GM21576 (cell line): ENCODE data around the gene SYPL2.
A peak's percentile ranks its signal among the peaks of the same experiment; 100 is the strongest.

ENCODE experiments used
- ATAC-seq: cut with Tn5 transposase; IDR thresholded peaks from one replicate; pipeline ENCODE4 v1.9.1; 2021; ENCODE audit warnings: mild to moderate bottlenecking, moderate library complexity; ENCODE audit not compliant: unreplicated experiment

The SYPL2 gene

GRCh38 chr1:109513110-109513710 is 46.9 kb downstream of the SYPL2 start:
- no peak for ATAC-seq

- ATAC-seq: no peak
These were observed 48.5 kb downstream of the SYPL2 start for GRCh38 chr1:109514846-109515245.

GRCh38 chr1:109516872-109517271 is 50.5 kb downstream of the SYPL2 start:
- ATAC-seq: no peak

- ATAC-seq: no peak
These were observed 51.0 kb downstream of the SYPL2 start for GRCh38 chr1:109517337-109517736.

- ATAC-seq: no peak
These were observed 54.9 kb downstream of the SYPL2 start for GRCh38 chr1:109521002-109521951.

- ATAC-seq: no peak
These were observed 55.7 kb downstream of the SYPL2 start for GRCh38 chr1:109522026-109522425.

GRCh38 chr1:109523706-109524105 is 57.4 kb downstream of the SYPL2 start:
- ATAC-seq: no peak

GRCh38 chr1:109527098-109527811 is 60.9 kb downstream of the SYPL2 start:
- peak; percentile 51 for ATAC-seq

- ATAC-seq: no peak
These were observed 61.7 kb downstream of the SYPL2 start for GRCh38 chr1:109527846-109528695.

- ATAC-seq: no peak
These were observed 62.4 kb downstream of the SYPL2 start for GRCh38 chr1:109528712-109529111.

- ATAC-seq: no peak
These were observed 63.6 kb downstream of the SYPL2 start for GRCh38 chr1:109529881-109530456.

GRCh38 chr1:109530457-109531087 is 64.2 kb downstream of the SYPL2 start:
- no peak for ATAC-seq

GRCh38 chr1:109531380-109531779 is 65.0 kb downstream of the SYPL2 start:
- ATAC-seq: no peak
